ACC112 (cell line): ENCODE results near the gene PCDHA1.
"Not testable (repeated sequence)": the region's sequence is repeated elsewhere in the genome, so short reads cannot be mapped to it uniquely, and the experiment has no call there.

ENCODE experiments used
- H2AFZ ChIP-seq: fragments of 200-600 bp; sonication (generic); one replicate; pipeline ENCODE4 v1.6.0; 2017; ENCODE audit warnings: antibody characterized with exemption, low read length; ENCODE audit not compliant: unreplicated experiment
- H3K27ac ChIP-seq: fragments of 200-600 bp; sonication (generic); 2 replicates; pipeline ENCODE4 v1.5.1; 2014; ENCODE audit warnings: low read depth, mild to moderate bottlenecking, antibody characterized with exemption, low read length, moderate library complexity
- H3K27me3 ChIP-seq: fragments of 200-600 bp; sonication (generic); 2 replicates; pipeline ENCODE4 v1.6.1; 2014; ENCODE audit warnings: mild to moderate bottlenecking, antibody characterized with exemption, low read length, moderate library complexity, mixed read lengths; ENCODE audit not compliant: insufficient read depth
- H3K36me3 ChIP-seq: fragments of 200-600 bp; sonication (generic); 2 replicates; pipeline ENCODE4 v1.6.1; 2016; ENCODE audit warnings: mild to moderate bottlenecking, antibody characterized with exemption, low read length, moderate library complexity, mixed read lengths; ENCODE audit not compliant: insufficient read depth
- H3K4me1 ChIP-seq: fragments of 200-600 bp; sonication (generic); one replicate; pipeline ENCODE4 v1.6.1; 2016; ENCODE audit warnings: low read length, mixed read lengths; ENCODE audit not compliant: insufficient read depth, unreplicated experiment, control insufficient read depth
- H3K4me3 ChIP-seq: fragments of 200-600 bp; sonication (generic); 2 replicates; pipeline ENCODE4 v1.5.1; 2014; ENCODE audit warnings: mild to moderate bottlenecking, low read depth, low read length
- H3K79me2 ChIP-seq: fragments of 200-600 bp; sonication (generic); one replicate; pipeline ENCODE4 v1.6.0; 2016; ENCODE audit warnings: low read length; ENCODE audit not compliant: control insufficient read depth, unreplicated experiment, insufficient read depth

Gene PCDHA1

GRCh38 chr5:140794595-140795258 is 8.8 kb downstream of the PCDHA1 start, which contains the start of gene PCDHA2:
Gene PCDHA2, plus strand, starts transcription at chr5:140794852.
- no peak within 1 kb of the TSS for H3K4me3 ChIP-seq
- no peak within 1 kb of the TSS for H2AFZ ChIP-seq
- H3K79me2 ChIP-seq: no peaks in the 10 kb centered on the region

DNA sequence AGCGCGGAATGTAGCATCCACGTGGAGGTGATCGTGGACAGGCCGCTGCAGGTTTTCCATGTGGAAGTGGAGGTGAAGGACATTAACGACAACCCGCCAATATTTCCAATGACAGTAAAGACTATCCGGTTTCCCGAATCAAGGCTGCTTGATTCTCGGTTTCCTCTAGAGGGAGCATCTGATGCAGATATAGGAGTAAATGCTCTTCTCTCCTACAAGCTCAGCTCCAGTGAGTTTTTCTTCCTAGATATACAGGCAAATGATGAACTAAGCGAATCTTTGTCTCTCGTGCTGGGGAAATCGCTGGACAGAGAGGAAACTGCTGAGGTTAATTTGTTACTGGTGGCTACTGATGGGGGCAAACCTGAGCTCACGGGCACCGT is 9.3 kb downstream of the PCDHA1 start:
- no peaks in the 10 kb centered on the region for H3K4me1 ChIP-seq
- H3K36me3 ChIP-seq: no peaks in the 10 kb centered on the region
- no peak overlapping the region for H3K27ac ChIP-seq
- no peaks in the 10 kb centered on the region for H3K79me2 ChIP-seq
- peaks cover 10% of the 10 kb centered on the region; the same call in 1 of the 2 replicates for H3K27me3 ChIP-seq
- H2AFZ ChIP-seq: no peak overlapping the region
- no peak overlapping the region for H3K4me3 ChIP-seq

More at GRCh38 chr5:140794595-140795258, 8.8 kb downstream of the PCDHA1 start, which contains the start of gene PCDHA2:
- Histone ChIP-seq H3K36me3 (no peaks in the 10 kb centered on the region), H3K27me3 (peaks cover 10% of the 10 kb centered on the region; the same call in 1 of the 2 replicates), H3K27ac (no peak within 1 kb of the TSS), H3K4me1 (no peaks in the 10 kb centered on the region)

DNA sequence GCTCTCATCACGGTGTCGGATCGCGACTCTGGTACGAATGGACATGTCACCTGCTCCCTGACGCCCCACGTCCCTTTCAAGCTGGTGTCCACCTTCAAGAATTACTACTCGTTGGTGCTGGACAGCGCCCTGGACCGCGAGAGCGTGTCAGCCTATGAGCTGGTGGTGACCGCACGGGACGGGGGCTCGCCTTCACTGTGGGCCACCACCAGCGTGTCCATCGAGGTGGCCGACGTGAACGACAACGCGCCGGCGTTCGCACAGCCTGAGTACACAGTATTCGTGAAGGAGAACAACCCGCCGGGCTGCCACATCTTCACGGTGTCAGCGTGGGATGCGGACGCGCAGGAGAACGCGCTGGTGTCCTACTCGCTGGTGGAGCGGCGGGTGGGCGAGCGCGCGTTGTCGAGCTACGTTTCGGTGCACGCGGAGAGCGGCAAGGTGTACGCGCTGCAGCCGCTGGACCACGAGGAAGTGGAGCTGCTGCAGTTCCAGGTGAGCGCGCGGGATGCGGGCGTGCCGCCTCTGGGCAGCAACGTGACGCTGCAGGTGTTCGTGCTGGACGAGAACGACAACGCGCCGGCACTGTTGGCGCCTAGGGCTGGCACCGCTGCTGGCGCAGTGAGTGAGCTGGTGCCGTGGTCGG is 10.3 kb downstream of the PCDHA1 start:
- not testable (repeated sequence) for H2AFZ ChIP-seq, H3K4me1 ChIP-seq, H3K36me3 ChIP-seq, H3K4me3 ChIP-seq, H3K27me3 ChIP-seq, H3K79me2 ChIP-seq, H3K27ac ChIP-seq

- no peak overlapping the region for H3K27ac ChIP-seq
- no peaks in the 10 kb centered on the region for H3K36me3 ChIP-seq
- no peak overlapping the region for H2AFZ ChIP-seq
- no peak overlapping the region for H3K4me3 ChIP-seq
- peaks cover 10% of the 10 kb centered on the region; the same call in 1 of the 2 replicates for H3K27me3 ChIP-seq
- H3K4me1 ChIP-seq: no peaks in the 10 kb centered on the region
- H3K79me2 ChIP-seq: no peaks in the 10 kb centered on the region
These were observed 10.8 kb downstream of the PCDHA1 start for GRCh38 chr5:140796718-140797095.

- Histone ChIP-seq H3K27me3 (peaks cover 3% of the 10 kb centered on the region; the same call in 1 of the 2 replicates), H3K27ac (no peak within 1 kb of the TSS), H3K79me2 (no peaks in the 10 kb centered on the region), H3K4me3 (peak within 1 kb of the TSS; percentile 56), H2AFZ (no peak within 1 kb of the TSS), H3K36me3 (no peaks in the 10 kb centered on the region), H3K4me1 (no peaks in the 10 kb centered on the region)
These were observed 15.0 kb downstream of the PCDHA1 start, which contains the start of gene PCDHA3 for GRCh38 chr5:140800816-140801493. Gene PCDHA3, plus strand, starts transcription at chr5:140801057.

DNA sequence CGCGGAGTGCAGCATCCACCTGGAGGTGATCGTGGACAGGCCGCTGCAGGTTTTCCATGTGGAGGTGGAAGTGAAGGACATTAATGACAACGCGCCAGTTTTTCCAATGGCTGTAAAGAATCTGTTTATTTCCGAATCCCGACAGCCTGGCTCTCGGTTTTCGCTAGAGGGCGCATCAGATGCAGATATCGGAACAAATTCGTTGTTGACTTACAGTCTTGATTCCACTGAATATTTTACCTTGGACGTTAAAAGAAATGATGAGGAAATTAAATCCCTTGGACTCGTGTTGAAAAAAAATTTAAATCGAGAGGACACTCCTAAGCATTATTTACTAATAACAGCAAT is 15.5 kb downstream of the PCDHA1 start:
- Histone ChIP-seq H2AFZ (no peak overlapping the region), H3K4me3 (peak overlapping the region; percentile 56; the same call in 1 of the 2 replicates), H3K79me2 (no peaks in the 10 kb centered on the region), H3K27me3 (peaks cover 5% of the 10 kb centered on the region; the same call in 1 of the 2 replicates), H3K27ac (no peak overlapping the region), H3K36me3 (no peaks in the 10 kb centered on the region), H3K4me1 (no peaks in the 10 kb centered on the region)

GRCh38 chr5:140802381-140802780 is 16.4 kb downstream of the PCDHA1 start:
- H3K36me3 ChIP-seq, H3K4me1 ChIP-seq: not testable (repeated sequence)

GRCh38 chr5:140802781-140803271 is 16.9 kb downstream of the PCDHA1 start:
- Histone ChIP-seq H3K27me3 (peaks cover 7% of the 10 kb centered on the region; the same call in 1 of the 2 replicates), H3K4me3 (no peak overlapping the region), H3K27ac (no peak overlapping the region), H3K36me3 (no peaks in the 10 kb centered on the region), H3K4me1 (no peaks in the 10 kb centered on the region), H3K79me2 (no peaks in the 10 kb centered on the region), H2AFZ (no peak overlapping the region)

More at GRCh38 chr5:140802381-140802780, 16.4 kb downstream of the PCDHA1 start:
- not testable (repeated sequence) for H3K4me3 ChIP-seq, H3K79me2 ChIP-seq, H3K27ac ChIP-seq, H2AFZ ChIP-seq, H3K27me3 ChIP-seq

DNA sequence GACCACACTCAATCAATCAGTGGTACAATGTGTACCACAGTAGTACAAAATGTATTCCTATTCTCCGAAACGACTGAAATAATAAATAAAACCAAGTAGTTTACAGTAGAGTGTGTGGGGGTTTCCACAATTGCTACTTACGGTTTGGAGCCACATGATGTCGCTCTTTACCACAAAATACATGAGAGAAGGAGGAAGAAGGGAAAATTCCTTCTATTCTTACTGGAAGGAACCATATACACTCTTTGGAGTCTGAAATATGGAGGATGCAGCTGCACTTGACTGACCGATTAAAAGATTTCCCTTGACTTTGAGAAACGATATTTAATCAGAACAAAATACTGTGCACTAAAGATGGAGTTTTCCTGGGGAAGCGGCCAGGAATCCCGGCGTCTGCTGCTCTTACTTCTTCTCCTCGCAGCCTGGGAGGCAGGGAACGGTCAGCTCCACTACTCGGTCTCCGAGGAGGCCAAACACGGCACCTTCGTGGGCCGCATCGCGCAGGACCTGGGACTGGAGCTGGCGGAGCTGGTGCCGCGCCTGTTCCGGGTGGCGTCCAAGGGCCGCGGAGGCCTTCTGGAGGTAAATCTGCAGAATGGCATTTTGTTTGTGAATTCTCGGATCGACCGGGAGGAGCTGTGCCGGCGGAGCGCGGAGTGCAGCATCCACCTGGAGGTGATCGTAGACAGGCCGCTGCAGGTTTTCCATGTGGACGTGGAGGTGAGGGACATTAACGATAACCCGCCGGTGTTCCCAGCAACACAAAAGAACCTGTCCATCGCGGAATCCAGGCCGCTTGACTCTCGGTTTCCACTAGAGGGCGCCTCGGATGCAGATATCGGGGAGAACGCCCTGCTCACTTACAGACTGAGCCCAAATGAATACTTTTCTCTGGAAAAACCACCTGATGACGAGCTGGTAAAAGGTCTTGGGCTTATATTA is 21.2 kb downstream of the PCDHA1 start, which contains the start of gene PCDHA4:
TSS of gene PCDHA4 (plus strand) at position 235 of the 942 bp plus-strand sequence.
- H2AFZ ChIP-seq: no peak within 1 kb of the TSS

More for the DNA sequence above, 21.2 kb downstream of the PCDHA1 start, which contains the start of gene PCDHA4:
- Histone ChIP-seq H3K27ac (no peak within 1 kb of the TSS), H3K79me2 (no peaks in the 10 kb centered on the region), H3K4me3 (no peak within 1 kb of the TSS), H3K4me1 (no peaks in the 10 kb centered on the region), H3K27me3 (peaks cover 7% of the 10 kb centered on the region; the same call in 1 of the 2 replicates), H3K36me3 (no peaks in the 10 kb centered on the region)
